ENCODE data around the gene ARMH1.

The ARMH1 gene

GRCh38 chr1:44677201-44677766, 2.8 kb downstream of the ARMH1 start:
- TF ChIP-seq, protein P1, sequence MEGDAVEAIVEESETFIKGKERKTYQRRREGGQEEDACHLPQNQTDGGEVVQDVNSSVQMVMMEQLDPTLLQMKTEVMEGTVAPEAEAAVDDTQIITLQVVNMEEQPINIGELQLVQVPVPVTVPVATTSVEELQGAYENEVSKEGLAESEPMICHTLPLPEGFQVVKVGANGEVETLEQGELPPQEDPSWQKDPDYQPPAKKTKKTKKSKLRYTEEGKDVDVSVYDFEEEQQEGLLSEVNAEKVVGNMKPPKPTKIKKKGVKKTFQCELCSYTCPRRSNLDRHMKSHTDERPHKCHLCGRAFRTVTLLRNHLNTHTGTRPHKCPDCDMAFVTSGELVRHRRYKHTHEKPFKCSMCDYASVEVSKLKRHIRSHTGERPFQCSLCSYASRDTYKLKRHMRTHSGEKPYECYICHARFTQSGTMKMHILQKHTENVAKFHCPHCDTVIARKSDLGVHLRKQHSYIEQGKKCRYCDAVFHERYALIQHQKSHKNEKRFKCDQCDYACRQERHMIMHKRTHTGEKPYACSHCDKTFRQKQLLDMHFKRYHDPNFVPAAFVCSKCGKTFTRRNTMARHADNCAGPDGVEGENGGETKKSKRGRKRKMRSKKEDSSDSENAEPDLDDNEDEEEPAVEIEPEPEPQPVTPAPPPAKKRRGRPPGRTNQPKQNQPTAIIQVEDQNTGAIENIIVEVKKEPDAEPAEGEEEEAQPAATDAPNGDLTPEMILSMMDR (conservative IDR thresholded peaks at IDR 0.05; ENCODE audit: low read depth) = peak; percentile 44
- ChIA-PET CTCF (interaction anchor here (1.1 kb wide), 1 partner anchor 36 kb away, joined by 5 read pairs; no protein-coding TSS in a partner anchor), POLR2A (ENCODE audit: low non-redundant PET) (no interaction called here)
- H3K27ac ChIP-seq = no peak overlapping the region
- peak; percentile 47 for DNase-seq (ENCODE audit: low spot score)

DNA sequence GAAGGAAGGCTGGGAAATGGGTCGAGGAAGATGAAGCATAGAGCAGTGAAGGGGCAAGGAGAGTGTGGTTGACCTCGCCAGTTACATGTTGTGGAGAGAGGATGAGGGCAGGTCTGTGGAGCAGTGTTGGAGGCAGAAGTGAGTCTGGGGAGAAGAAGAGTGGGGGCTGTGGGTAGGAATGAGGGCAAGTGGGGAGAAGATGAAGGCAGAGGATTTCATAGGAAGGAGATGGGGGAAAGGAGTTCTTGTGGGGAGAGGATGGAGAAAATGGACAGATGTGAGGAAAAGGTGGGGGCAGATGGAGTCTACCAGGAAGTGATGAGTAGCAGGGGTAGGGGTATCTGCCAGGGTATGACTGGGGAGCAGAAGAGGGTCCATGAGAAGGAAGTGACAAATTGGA, 3.6 kb downstream of the ARMH1 start:
- DNase-seq (ENCODE audit: low spot score) = no peak
- POLR2A ChIA-PET (ENCODE audit: low non-redundant PET) = no interaction called here
- TF ChIP-seq, protein P1 (conservative IDR thresholded peaks at IDR 0.05; ENCODE audit: low read depth) = no peak
- no peak overlapping the region for H3K27ac ChIP-seq
- CTCF ChIA-PET = interaction anchor here (1.1 kb wide), 1 partner anchor 35 kb away, joined by 5 read pairs; no protein-coding TSS in a partner anchor

- ChIA-PET POLR2A (ENCODE audit: low non-redundant PET) (no interaction called here), CTCF (no interaction called here)
- no peak overlapping the region for H3K27ac ChIP-seq
- DNase-seq (ENCODE audit: low spot score) = no peak
- TF ChIP-seq, protein P1 (conservative IDR thresholded peaks at IDR 0.05; ENCODE audit: low read depth) = no peak
Measured at GRCh38 chr1:44678626-44679025, 4.1 kb downstream of the ARMH1 start.

DNA sequence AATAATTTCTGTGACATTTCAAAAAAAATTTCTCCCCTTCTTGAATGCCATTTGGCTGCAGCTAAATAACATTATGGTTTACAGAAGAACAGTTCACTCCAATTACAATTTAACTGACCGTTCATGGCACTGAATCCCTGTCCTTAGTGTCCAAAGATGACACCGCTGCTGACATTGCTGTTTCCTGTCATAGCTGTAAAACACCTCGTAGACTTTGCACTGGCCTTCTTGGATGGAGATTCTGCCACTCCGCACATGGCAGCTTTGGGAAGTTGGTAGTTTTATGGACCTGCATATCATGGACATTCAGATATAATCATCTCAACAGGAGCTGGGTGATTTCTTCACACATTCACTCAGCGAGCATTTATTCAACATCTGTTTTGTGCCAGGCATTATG, 5.0 kb downstream of the ARMH1 start:
- H3K27ac ChIP-seq = no peak overlapping the region
- no peak for DNase-seq (ENCODE audit: low spot score)
- TF ChIP-seq, protein P1 (conservative IDR thresholded peaks at IDR 0.05; ENCODE audit: low read depth) = no peak
- CTCF ChIA-PET = no interaction called here
- POLR2A ChIA-PET (ENCODE audit: low non-redundant PET) = no interaction called here

GRCh38 chr1:44681905-44682882, 7.7 kb downstream of the ARMH1 start:
- DNase-seq (ENCODE audit: low spot score) = no peak
- ChIA-PET POLR2A (ENCODE audit: low non-redundant PET) (no interaction called here), CTCF (interaction anchor here (0.6 kb wide), 1 partner anchor 274 kb away, joined by 3 read pairs; no protein-coding TSS in a partner anchor)
- TF ChIP-seq, protein P1 (conservative IDR thresholded peaks at IDR 0.05; ENCODE audit: low read depth) = no peak
- no peak overlapping the region for H3K27ac ChIP-seq

DNA sequence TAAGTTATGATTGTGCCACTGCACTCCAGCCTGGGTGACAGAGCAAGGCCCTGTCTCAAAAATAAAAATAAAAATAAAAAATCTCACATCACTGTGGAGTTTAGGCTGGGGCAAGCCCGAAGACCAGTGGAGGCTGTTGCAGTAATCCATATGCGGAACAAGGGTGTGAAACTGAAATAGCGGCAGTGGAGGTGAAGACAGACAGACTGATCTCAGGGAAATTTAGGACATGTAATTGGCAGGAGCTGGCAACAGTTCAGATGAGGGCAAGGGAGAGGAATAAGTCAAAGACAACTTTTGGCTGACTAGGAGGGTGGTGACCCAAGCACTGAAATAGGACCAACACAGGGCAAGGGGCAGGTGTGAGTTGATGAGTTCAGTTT, 8.4 kb downstream of the ARMH1 start:
- POLR2A ChIA-PET (ENCODE audit: low non-redundant PET) = no interaction called here
- CTCF ChIA-PET = no interaction called here
- TF ChIP-seq, protein P1 (conservative IDR thresholded peaks at IDR 0.05; ENCODE audit: low read depth) = no peak
- no peak overlapping the region for H3K27ac ChIP-seq
- no peak for DNase-seq (ENCODE audit: low spot score)

Measured in RWPE1 (cell line).